HG02798 (cell line): ENCODE results near the gene RCSD1.

Experiments
- ATAC-seq: cut with Tn5 transposase; IDR thresholded peaks from one replicate; pipeline ENCODE4 v1.9.1; 2021; ENCODE audit warnings: mild to moderate bottlenecking; ENCODE audit not compliant: unreplicated experiment, poor library complexity

The RCSD1 gene

DNA sequence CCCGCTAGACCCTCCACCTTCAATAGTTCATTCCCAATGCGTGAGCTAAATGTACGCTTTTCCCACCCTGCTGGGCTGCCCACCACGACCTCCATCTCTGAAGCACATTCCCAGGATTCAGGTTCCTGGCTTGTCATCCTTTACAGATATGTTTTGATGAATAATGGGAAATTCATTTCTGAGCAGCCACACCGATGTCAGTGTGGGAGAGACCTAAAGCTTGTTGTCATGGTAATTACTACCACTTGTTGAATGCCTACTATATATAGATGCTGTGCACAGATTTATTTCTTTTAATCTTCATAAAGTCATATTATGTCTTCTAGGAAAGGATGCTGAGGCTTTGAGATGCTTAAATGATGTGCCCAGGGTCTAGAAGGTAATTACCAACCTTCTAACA lies 8.0 kb downstream of the RCSD1 start:
- no peak for ATAC-seq

DNA sequence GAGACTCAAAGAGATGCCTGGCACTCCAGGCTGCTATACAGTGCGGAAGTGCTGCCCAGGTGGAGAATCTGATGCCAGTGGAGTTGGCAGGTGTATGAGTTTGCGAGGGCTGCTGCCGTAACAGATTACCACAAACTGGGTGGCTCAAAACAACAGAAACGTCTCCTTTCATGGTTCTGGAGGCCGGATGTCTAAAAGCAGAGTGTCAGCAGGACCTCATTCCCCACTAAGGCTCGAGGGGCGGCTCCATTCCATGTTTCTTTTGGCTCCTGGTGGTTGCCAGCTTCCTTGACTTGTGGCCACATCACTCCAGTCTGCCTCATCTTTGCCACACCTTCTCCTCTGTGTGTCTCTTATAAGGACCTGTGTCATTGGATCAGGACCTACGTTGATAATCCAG lies 10.0 kb downstream of the RCSD1 start:
- no peak for ATAC-seq

- no peak for ATAC-seq
Measured at GRCh38 chr1:167641786-167642500, 11.9 kb downstream of the RCSD1 start.

- no peak for ATAC-seq
Measured at GRCh38 chr1:167642501-167642826, 12.4 kb downstream of the RCSD1 start.

DNA sequence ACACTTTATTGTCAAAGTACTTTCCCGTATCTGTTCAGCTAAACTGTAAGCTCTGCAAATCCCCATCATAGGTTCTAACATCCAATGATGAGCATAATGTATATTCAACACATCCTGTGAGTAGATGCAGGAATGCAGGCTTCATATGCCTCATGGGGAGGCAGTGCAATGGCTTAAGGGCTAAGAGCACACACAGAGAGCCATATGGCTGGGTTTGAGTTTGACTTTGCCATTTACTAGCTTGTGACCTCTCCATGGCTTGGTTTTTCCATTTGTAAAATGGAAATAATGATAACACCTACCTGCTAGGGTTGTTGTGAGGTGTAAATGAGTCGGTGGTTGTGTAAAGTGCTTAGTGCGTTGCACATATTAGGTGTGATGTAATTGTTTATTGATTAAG lies 13.4 kb downstream of the RCSD1 start:
- ATAC-seq = no peak

- no peak for ATAC-seq
Measured at GRCh38 chr1:167644551-167644950, 14.5 kb downstream of the RCSD1 start.

- no peak for ATAC-seq
Measured at GRCh38 chr1:167645140-167645541, 15.1 kb downstream of the RCSD1 start.

DNA sequence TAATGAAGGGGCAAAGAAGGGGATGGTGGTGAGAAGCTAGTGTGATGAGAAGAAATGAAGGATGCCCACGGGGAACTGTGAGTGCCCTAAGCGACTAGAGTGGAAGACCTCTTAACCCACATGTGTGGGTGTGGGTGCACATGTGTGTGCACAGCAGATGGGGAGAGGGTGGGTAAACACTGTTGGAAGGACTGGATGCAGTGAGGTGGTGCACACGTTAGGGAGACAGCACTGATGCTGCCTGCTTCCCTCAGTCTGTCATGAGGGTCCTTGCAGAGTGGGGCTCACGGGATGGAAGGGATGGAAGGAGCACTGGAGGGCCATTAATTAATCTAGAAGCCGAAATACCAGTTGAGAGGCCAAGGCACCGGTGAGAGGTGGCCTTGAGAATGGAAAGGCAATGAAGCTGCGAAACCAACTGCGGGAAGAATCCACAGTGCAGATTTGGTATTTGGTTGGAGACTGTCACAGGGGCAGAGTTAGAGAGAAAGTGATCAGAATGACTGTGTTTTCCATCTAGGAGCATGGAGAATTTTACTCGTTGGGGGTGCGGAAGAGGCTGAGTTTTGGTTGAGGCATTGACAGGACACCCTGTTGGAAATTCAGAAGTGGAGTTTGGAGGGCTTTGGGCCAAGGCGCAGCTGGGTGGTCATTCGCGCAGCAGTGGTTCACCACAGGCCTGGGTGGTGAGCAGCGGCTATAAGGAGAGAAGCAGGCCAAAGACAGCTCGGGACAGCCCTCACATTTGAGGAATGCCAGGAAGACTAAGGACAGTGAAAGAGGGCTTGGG lies 15.8 kb downstream of the RCSD1 start:
- no peak for ATAC-seq

DNA sequence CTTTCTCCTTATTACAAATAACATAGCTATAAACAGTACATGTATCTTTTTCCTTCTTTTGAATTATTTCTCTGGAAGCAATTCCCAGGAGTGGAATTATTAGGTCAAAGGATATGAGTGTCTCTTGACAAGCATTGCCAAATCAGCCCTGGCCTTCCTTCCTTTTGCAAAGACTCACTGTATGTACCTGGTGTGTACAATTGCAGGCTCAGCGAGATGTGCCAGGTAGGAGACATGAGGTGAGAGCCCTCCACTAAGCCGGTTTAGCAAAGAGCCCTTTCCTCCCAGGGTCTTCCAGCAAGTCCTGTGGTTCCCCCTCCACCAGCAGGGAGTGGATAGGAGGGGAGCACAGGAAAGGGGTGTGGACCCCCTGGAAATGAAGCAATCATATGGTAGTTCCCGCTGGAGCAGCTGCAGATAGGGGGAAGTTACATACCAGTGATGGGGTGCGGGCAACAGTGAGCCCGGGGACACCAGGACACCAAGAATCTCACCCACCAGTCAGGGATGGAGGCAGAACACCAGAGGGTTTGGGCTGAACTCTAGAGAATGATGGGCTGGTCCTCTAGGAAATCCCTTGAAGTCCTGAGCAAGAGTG lies 18.3 kb downstream of the RCSD1 start:
- ATAC-seq = no peak

- ATAC-seq = no peak
Measured at GRCh38 chr1:167648978-167649744, 19.1 kb downstream of the RCSD1 start.

DNA sequence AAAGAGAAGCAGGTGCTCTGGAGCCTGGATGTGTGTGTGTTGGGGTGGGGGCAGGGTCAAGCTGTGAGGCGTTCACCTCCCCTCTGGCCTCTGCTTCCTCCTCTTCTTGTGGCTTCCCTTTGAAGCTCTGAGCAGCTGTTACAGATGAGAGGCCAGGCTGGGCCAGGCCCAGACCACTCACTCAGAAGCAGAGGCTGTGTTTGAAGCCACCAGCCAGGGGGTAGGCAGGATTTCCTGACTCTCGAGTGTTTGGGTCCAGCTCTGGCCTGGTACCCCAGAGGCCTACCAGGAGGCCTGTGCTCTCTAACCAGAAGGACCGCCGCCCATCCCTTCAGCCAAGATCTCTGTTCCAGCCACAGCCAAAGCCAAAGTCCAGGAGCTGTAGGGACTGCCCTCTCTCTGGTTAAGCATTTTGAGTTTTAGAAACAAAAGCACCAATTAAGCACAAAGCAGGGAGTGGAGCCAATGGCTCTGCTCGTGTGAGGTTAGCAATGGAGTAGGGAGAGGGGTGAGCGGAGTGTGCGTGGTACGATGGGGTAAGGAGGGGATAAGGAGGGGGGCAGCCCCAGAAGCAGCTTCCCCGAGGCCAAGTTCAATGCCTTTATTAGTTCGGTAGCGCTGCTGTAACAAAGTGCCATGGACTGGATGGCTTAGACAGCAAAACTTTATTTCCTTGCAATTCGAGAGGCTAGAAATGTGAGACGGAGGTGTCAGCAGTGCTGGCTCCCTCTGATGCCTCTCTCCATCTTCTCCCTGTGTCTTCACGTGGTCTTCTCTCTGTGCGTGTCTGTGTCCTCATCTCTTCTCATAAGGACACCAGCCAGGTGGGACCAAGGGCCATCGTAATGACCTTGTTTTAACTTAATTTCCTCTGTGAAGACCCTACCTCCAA lies 20.5 kb downstream of the RCSD1 start:
- peak; percentile 81 for ATAC-seq

DNA sequence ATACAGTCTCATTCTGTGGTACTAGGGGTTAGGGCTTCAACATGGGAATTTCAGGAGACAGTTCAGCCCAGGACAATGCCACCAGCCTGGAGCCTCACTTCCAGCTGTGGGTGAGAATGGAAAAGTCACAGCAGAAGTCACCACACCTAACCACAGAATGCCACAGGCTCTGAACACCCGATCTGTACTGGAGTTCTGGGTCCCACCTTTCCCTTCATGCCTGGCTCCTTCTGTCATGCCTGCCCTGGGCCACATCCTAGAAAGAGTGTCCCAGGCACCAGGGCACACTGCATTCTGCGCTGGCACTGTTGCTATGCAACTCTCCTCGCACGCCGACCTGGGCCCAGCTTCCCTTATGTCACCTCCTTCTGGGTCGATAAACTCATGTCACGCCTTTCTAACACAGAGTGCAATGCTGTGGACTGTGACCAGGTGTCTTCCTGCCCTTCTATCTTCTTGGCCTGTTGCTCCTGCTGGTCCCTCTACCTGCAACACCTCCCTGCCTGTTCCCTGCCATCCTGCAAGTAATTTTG lies 21.2 kb downstream of the RCSD1 start:
- ATAC-seq = no peak

GRCh38 chr1:167654975-167655575 lies 25.0 kb downstream of the RCSD1 start:
- ATAC-seq = no peak

DNA sequence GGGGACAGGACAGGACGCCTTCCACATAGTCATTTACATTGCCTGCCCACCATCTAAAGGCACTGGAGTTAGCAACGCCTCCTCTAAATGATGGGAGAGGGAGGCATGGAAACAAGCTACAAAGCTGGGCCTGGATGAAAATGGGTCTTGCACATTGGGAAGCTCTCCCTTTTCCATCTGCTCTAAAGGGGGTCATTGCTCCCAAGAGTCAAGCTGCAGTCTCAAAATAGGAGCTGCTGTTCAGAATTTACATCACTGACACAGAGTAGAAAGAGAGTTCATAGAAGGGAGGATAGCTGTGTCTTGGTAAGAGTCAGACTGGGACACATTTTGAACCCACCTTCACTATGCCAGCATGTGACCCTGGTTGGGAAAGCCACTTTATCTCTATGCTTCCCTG lies 26.6 kb downstream of the RCSD1 start:
- ATAC-seq = no peak

DNA sequence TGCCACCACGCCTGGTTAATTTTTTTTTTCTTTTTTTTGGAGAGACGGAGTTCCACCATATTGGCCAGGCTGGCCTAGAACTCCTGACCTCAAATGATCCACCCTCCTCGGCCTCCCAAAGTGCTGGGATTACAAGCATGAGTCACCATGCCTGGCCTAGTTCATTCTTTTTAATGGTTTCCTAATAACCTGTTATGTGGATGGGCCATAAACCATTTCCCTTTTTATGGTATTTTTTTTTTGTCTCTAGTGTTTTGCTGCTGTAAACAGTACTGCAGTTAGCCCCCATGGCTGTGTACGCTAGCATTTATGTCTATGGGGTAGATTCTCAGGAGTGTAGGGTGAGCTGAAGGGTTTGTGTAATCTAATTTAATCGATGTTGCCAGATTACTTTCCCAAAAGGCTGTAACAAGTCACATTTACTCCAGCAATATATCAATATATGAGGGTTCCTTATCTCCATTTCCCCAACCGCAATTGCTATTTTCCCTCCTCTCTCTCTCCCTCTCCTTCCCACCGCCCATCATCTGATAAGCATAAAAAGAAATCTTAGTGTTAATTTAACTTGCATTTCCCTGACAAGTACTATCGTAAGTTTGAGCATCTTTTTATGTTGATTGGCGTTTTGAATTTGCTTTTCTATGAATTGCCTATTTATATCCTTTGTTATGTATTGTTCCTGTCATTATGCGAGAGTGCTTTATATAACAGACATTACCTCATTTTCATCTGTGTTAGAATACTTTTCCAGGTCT lies 28.7 kb downstream of the RCSD1 start:
- no peak for ATAC-seq

GRCh38 chr1:167659450-167659849 lies 29.4 kb downstream of the RCSD1 start:
- no peak for ATAC-seq

DNA sequence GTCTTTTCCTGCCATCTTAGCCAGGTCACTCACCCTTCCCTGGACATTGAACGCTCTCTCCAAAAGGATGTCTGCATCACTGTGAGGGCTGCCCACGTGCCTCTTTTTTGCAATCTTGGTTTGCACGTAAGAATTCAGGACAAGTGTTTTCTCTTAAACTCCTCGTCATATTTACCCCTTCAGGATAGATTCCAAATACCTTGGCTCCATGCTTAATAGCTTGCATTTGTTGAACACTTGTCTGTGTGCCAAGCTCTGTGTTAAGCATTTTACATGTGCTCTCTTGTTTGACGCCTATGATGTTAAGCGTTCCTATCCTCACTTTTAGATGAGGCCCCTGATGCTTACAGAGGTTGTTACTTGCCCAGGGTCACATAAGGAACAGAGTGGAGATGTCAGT lies 29.8 kb downstream of the RCSD1 start:
- ATAC-seq = no peak

DNA sequence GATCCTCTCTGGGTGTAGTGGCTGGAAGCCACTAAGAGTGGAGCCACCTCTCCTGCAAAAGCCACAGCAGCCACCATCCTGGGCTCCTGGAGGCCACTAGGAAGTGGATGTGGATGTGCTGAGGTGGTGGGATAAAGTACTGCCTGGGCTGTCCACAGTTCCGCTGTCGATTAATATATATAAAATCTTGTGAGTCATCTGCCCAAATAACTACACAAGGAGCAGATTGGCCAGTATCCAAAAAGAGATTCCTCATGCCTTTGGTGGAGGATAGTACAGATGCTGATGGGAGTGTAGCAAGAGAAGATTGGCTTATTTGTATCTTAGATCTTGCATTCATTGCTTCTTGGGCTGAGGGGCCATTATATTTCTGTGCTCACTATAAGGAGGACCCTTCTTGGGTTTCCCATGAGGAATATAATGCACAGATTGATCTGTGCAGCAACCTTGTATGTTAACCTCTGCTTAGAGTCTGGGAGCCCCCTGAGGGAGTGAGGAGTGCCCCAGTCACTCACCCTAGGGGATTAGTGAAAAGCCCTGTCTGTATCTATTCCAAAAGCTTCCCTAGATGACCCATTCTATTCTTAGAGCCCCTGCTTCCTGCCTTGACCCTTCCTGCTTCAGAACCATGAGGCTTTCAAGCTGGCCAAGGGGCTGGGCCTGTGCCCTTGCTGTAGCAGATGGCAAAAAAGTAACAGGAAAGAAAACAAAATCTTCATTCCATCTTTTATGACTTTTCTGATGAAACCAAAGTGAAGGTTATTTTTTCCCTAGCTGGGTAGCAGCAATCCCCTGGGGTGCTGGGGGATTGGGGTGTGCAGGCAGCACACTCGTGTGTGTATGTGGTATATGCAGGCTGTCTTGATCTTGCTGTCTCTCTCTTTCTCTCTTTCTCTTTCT lies 31.7 kb downstream of the RCSD1 start:
- no peak for ATAC-seq
